NB4 (cell line): ENCODE data around the gene MTF1.

Experiments used
- DNase-seq: peaks from one replicate; pipeline ENCODE4 v3.0.0; 2010; ENCODE audit warnings: low read depth
- H3K4me3 ChIP-seq: one replicate; pipeline ENCODE4 v1.5.1; 2011; ENCODE audit warnings: mild to moderate bottlenecking, low read depth, low read length, moderate library complexity
- CTCF ChIP-seq: IDR thresholded peaks from one replicate; pipeline ENCODE4 v1.5.1; 2012; ENCODE audit warnings: low read depth, low read length
- MYC ChIP-seq: IDR thresholded peaks from 2 replicates; pipeline ENCODE4 v1.6.1; 2011; ENCODE audit warnings: low read depth, low read length
- POLR2A ChIP-seq: IDR thresholded peaks from 2 replicates; pipeline ENCODE4 v1.6.1; 2011; ENCODE audit warnings: mild to moderate bottlenecking; ENCODE audit not compliant: insufficient read length; ENCODE audit errors: extremely low read depth
- TF ChIP-seq, protein P1 (sequence below): IDR thresholded peaks from 2 replicates; pipeline ENCODE4 v1.6.1; 2011; ENCODE audit warnings: low read depth, low read length

Gene MTF1

DNA sequence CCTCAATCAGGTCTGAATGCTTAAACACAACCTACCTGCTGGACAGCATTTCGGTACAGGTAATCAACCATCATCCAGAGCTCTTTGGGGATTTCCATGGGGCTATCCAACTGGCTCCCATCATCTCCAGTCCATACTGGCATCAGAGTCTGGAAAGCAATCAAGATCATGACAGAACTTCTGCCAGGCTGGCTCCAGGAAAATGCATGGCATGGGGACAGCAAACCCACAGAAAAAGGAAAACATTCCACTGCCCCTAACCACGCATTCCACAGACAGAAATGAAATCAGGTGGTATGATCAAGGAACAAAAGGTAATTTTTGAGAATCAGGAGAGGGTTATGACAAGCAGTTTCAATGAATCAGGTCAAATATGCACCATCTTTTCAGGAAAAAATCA, 9.1 kb upstream of the MTF1 start:
- DNase-seq, result no peak
- no peak overlapping the region for H3K4me3 ChIP-seq
- no peak for TF ChIP-seq CTCF
- no peak for TF ChIP-seq MYC
- no peak for TF ChIP-seq POLR2A
- TF ChIP-seq, protein P1, sequence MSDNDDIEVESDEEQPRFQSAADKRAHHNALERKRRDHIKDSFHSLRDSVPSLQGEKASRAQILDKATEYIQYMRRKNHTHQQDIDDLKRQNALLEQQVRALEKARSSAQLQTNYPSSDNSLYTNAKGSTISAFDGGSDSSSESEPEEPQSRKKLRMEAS, result no peak

DNA sequence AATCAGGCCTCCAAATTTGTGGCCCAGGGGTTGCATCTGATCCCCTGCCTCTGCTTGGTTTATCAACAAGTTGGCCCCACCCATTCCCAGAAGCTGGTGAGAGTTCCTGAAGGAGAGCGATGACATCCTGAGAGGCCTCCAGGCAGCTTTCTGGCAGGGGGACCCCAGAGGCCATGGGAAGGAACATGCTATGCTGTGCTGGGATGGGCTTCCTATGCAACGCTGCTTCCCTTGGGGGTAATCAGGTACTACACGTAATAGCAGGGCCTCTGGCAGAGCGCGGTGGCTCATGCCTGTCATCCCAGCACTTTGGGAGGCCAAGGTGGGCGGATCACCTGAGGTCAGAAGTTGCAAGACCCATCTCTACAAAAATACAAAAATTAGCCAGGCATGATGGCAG, 8.4 kb upstream of the MTF1 start:
- no peak for TF ChIP-seq CTCF
- no peak for DNase-seq
- no peak overlapping the region for H3K4me3 ChIP-seq

DNA sequence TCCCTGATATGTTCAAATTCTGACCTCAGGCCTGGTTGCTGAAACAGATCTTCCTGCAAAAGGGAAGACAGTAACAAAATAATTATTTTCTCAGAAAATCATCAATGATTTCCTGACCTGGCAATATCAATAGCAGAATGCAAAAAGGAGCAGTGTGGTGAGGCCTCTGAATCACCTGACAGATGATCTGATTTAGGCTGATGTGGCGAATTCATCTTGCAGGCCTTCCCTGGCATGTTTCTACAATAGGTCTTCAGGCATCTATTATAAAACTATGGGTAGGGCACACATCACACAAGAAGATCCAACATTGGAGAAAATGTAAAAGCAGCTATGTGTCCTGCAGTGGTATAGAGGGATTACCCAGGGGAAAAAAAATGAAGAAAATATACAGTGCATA, 7.1 kb upstream of the MTF1 start:
- no peak overlapping the region for H3K4me3 ChIP-seq
- TF ChIP-seq CTCF, result no peak
- TF ChIP-seq POLR2A, result no peak
- TF ChIP-seq, protein P1, result no peak
- TF ChIP-seq MYC, result no peak
- no peak for DNase-seq

GRCh38 chr1:37865348-37866120, 6.1 kb upstream of the MTF1 start:
- TF ChIP-seq CTCF, result no peak
- TF ChIP-seq, protein P1, result no peak
- no peak for DNase-seq
- no peak overlapping the region for H3K4me3 ChIP-seq

DNA sequence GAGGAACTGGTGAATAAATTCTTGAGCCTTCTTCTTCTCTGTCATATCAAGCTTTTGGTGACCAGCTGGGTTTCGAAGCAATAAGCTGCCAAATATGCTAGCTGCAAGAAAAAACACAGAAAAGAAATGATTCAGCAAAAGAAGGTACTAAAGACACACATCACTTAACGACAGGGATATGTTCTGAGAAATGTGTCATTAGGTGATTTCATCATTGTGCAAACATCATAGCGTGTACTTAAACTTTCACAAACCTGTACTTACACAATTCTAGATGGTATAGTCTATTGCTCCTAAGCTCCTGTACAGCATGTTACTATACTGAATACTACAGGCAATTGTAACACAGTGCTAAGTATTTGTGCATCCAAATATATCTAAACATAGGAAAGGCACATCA, 2.9 kb upstream of the MTF1 start:
- no peak for TF ChIP-seq MYC
- no peak for TF ChIP-seq POLR2A
- TF ChIP-seq CTCF, result no peak
- TF ChIP-seq, protein P1, result no peak
- no peak overlapping the region for H3K4me3 ChIP-seq
- no peak for DNase-seq

DNA sequence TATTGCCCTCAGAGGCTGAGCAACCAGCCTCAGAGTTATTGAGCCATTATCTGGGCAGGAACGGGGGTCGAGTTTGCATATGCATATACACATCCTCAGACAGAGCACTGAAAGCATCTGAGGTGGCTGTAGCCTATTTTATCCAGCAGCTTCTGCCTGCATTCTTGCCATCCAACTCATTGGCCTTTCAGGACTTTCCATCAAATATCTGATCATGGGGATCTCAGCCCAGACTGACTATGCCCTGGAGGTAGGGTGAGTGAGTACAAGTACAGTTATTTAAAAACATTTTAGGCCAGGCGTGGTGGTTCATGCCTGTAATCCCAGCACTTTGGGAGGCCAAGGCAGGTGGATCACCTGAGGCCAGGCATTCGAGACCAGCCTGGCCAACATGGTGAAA, 1.8 kb upstream of the MTF1 start:
- TF ChIP-seq MYC, result no peak

DNA sequence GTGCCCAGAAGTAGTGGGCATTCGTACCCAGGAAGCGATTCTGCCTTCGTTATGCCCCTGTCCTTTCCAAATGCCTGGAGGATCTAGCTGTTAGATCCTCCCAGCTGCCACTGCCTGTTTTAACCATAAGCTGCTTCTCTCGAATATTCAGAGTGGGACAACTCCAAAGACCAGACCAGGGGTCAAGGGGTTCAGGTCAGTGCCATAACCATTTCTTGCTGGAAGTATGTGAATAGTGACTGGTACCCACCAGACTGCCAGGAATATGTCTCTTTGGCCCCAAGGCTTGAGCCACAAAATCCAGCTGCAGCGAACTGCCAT, 914 bp upstream of the MTF1 start:
- TF ChIP-seq CTCF (no peak), POLR2A (no peak), MYC (no peak)
- TF ChIP-seq, protein P1, result no peak
- no peak for DNase-seq
- peak overlapping the region; percentile 96 for H3K4me3 ChIP-seq

More for the DNA sequence above, 1.8 kb upstream of the MTF1 start:
- DNase-seq, result no peak
- no peak overlapping the region for H3K4me3 ChIP-seq
